Suprapubic skin (tissue), 4 donors: ENCODE results near the gene PCBP3. TPM values are rescaled to one million over a fixed set of nuclear protein-coding genes. Genes with fewer than 3 reads are reported as not detected.

ENCODE experiments used
- DNase-seq, 2 donors: peaks; one replicate each; pipeline ENCODE4 v3.0.0-alpha.2; 2019; ENCODE audit warnings: low spot score in 2 of 2
- H3K27ac ChIP-seq: fragments of 200-600 bp; sonication (generic); one replicate; pipeline ENCODE4 v1.5.1; 2019
- H3K27me3 ChIP-seq: fragments of 200-600 bp; sonication (generic); one replicate; pipeline ENCODE4 v1.5.1; 2019
- H3K36me3 ChIP-seq: fragments of 200-600 bp; sonication (generic); one replicate; pipeline ENCODE4 v1.5.1; 2019
- H3K4me1 ChIP-seq: fragments of 200-600 bp; sonication (generic); one replicate; pipeline ENCODE4 v1.5.1; 2019
- H3K4me3 ChIP-seq: fragments of 200-600 bp; sonication (generic); one replicate; pipeline ENCODE4 v1.5.1; 2019; ENCODE audit warnings: mild to moderate bottlenecking
- H3K9me3 ChIP-seq: fragments of 200-600 bp; sonication (generic); one replicate; pipeline ENCODE4 v1.5.1; 2019
- CTCF ChIP-seq, 2 donors: fragments of 200-600 bp in 1 of 2; fragments of 450-650 bp in 1 of 2; sonication (generic) in 1 of 2; IDR thresholded peaks; one replicate each; pipeline ENCODE4 v1.5.1; 2016 to 2019; ENCODE audit warnings: antibody characterized with exemption in 2 of 2, mild to moderate bottlenecking in 1 of 2, moderate library complexity in 1 of 2
- EP300 ChIP-seq: sonication (generic); formaldehyde crosslinking; IDR thresholded peaks from one replicate; pipeline ENCODE4 v1.6.1; 2017; ENCODE audit warnings: antibody characterized with exemption
- POLR2A ChIP-seq, 2 donors: fragments of 450-650 bp; IDR thresholded peaks; one replicate each; pipeline ENCODE4 v1.6.1; 2017; ENCODE audit warnings: antibody characterized with exemption in 2 of 2, mild to moderate bottlenecking in 2 of 2, moderate library complexity in 2 of 2
- POLR2AphosphoS5 ChIP-seq, 3 donors: sonication (generic); formaldehyde crosslinking; IDR thresholded peaks; one replicate each; pipeline ENCODE4 v1.6.1; 2017; ENCODE audit warnings: antibody characterized with exemption in 3 of 3
- WGBS: methylation state at CpG from one replicate; pipeline ENCODE4 v1.1.5; 2018; 5-methylcytosine and 5-hydroxymethylcytosine counted together
- total RNA-seq, 4 donors: library from RNA; depleted of rRNA; stranded (reverse); fragments of >200 nt; gene quantifications; one replicate each; pipeline ENCODE4 v1.1.0, GENCODE V29; 2016

The PCBP3 gene
- total RNA-seq, 4 donors from 2014 or later = 0.97 to 7.3 (median 2.7) TPM

- Histone ChIP-seq H3K9me3 (no peaks in the 10 kb centered on the region), H3K36me3 (no peaks in the 10 kb centered on the region), H3K27me3 (no peaks in the 10 kb centered on the region), H3K4me1 (peaks cover 4% of the 10 kb centered on the region), H3K27ac (no peak overlapping the region), H3K4me3 (no peak overlapping the region)
- no peak for TF ChIP-seq CTCF (IDR thresholded peaks at IDR 0.05)
- no peak for TF ChIP-seq EP300
- TF ChIP-seq POLR2A (IDR thresholded peaks at IDR 0.05) = no peak
- no peak for TF ChIP-seq POLR2AphosphoS5 (IDR thresholded peaks at IDR 0.05)
- WGBS = 70% methylated on average over 7 of the region's 7 CpGs
- no peak for DNase-seq
Measured at GRCh38 chr21:45742247-45742646, 98.7 kb downstream of the PCBP3 start.

DNA sequence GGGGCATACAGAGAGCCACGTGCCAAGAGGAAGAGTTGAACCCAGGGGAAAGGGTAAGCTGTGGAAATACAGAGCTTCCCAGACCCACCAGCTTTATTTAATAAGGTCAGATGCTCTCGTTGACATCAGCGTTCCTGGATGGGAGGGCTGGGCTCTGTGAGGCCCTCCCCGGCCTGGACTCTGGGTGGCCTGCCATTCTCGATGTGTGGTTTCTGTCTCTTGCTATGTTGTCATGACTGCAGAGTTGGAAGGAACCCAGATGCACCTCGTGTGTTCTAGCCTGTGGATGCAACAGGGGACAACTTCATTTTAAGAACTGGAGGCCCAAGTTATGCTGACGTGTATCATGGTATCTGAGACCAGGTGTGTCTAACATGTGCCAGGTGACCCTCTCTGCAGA, 101.7 kb downstream of the PCBP3 start:
- Histone ChIP-seq H3K27me3 (peaks cover 2% of the 10 kb centered on the region), H3K27ac (no peak overlapping the region), H3K4me1 (peaks cover 10% of the 10 kb centered on the region), H3K9me3 (no peaks in the 10 kb centered on the region), H3K36me3 (no peaks in the 10 kb centered on the region), H3K4me3 (no peak overlapping the region)
- DNase-seq = peak in 1 of 2 donors; percentile 30
- TF ChIP-seq POLR2A (IDR thresholded peaks at IDR 0.05) = no peak
- WGBS = 74% methylated on average over 7 of the region's 7 CpGs

GRCh38 chr21:45747233-45747766, 103.8 kb downstream of the PCBP3 start:
- no peaks in the 10 kb centered on the region for H3K36me3 ChIP-seq
- no peaks in the 10 kb centered on the region for H3K9me3 ChIP-seq
- no peak for TF ChIP-seq EP300
- TF ChIP-seq CTCF (IDR thresholded peaks at IDR 0.05) = no peak
- TF ChIP-seq POLR2A (IDR thresholded peaks at IDR 0.05) = no peak
- no peak for TF ChIP-seq POLR2AphosphoS5 (IDR thresholded peaks at IDR 0.05)
- peak in 1 of 2 donors; percentile 37 for DNase-seq
- no peak overlapping the region for H3K4me3 ChIP-seq
- H3K27ac ChIP-seq = no peak overlapping the region
- H3K4me1 ChIP-seq = peaks cover 10% of the 10 kb centered on the region
- peaks cover 2% of the 10 kb centered on the region for H3K27me3 ChIP-seq
- WGBS = 62% methylated on average over 8 of the region's 14 CpGs

DNA sequence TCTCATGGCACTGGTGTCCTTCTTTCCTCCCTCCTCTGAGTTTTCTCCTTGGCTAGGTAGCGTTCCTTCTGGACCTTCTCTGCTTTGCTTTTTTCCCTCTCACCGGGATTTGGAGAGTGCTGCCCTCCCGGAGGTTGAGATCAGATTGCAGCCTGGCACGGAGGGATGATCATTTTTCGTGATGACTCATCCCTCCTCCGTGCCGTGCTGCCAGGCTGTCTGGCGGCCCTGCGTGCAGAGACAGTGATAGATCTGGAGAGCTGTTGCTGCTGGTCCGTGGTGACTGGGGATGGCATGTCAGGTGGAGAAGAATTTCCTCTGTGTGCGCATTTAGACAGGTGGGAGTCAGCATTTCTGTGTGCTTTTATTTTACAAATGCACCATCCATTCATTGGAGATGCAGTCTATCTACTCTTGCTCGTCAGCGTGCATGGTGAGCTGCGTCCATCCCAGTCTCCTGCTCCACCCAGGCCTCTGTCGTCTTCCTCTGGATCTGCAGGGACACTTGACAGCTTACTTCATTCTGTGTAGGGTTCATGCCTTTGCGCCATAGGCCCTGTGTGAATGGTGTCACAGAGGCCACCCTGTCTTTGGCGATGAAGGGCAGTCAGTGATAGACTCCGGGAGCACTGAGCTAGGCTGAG, 104.4 kb downstream of the PCBP3 start:
- Histone ChIP-seq H3K27me3 (peaks cover 2% of the 10 kb centered on the region), H3K36me3 (no peaks in the 10 kb centered on the region), H3K9me3 (no peaks in the 10 kb centered on the region), H3K27ac (no peak overlapping the region), H3K4me3 (no peak overlapping the region), H3K4me1 (peaks cover 10% of the 10 kb centered on the region)
- DNase-seq = no peak
- WGBS = 43% methylated on average over 17 of the region's 18 CpGs
- TF ChIP-seq CTCF (IDR thresholded peaks at IDR 0.05) = no peak
- TF ChIP-seq POLR2AphosphoS5 (IDR thresholded peaks at IDR 0.05) = no peak
- no peak for TF ChIP-seq POLR2A (IDR thresholded peaks at IDR 0.05)
- TF ChIP-seq EP300 = no peak

DNA sequence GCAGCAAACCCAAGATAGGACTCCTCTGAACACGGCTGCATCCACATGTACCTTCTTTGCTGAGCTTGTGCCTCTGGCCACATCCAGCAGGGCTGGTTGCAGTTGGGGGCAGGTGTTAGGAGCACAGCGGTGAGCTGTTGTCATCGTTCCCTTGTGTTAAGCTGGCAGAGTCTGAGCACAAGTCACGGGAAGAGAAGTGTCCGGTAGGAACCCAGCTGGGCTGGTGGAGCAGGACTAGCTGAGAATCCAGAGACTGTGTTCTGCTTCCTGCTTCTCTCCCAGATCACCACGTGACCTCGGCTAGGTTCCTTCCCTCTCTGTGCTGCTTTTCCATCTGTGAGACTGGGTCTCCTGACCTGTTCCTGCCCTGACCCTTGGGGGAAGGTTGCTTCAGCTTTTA, 105.1 kb downstream of the PCBP3 start:
- H3K36me3 ChIP-seq = no peaks in the 10 kb centered on the region
- 94% methylated on average over 7 of the region's 7 CpGs for WGBS
- H3K27me3 ChIP-seq = peaks cover 2% of the 10 kb centered on the region
- TF ChIP-seq POLR2A (IDR thresholded peaks at IDR 0.05) = no peak
- no peak for TF ChIP-seq CTCF (IDR thresholded peaks at IDR 0.05)
- TF ChIP-seq EP300 = no peak
- TF ChIP-seq POLR2AphosphoS5 (IDR thresholded peaks at IDR 0.05) = no peak
- DNase-seq = peak in 1 of 2 donors; percentile 40
- H3K9me3 ChIP-seq = no peaks in the 10 kb centered on the region
- H3K4me1 ChIP-seq = peaks cover 10% of the 10 kb centered on the region
- no peak overlapping the region for H3K4me3 ChIP-seq
- H3K27ac ChIP-seq = no peak overlapping the region
